ENCODE measurements around the gene KRT76.

The KRT76 gene

DNA sequence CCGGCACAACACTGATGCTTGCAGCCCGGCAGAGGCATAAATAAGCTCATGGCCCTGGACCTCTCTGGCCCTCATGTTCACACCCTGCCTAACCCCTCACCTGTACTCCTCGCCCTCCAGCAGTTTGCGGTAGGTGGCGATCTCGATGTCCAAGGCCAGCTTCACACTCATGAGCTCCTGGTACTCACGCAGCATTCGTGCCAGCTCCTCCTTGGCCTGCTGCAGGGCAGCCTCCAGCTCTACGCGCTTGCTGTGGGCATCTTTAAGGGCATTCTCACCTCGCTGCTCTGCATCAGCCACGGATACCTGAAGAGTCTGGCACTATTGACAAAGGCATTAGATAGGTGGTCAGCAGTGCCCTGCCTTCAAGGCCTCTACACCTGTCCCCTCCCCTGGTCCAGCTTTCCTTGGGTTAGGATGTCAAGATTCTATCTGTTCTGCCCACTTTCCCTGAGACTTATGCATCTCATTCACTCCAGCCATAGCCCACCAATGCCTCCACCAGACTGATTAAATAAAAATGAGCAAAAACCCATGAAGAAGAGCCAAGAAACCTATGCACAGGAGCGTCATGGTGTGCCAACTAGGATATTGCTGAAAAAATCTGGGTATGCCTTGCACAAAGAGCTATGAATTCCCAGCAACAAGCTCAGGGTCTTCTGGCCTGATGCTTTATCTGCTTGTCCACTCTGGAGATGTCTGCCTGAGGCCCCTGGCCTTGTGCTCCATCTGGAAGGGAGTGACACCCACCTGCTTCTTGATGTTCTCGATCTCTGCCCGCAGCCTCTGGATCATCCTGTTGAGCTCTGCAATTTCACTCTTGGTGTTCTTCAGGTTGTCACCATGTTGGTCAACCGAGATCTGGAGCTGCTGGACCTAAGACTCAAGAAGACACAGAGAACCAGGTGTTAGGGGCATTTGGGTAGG lies 30.7 kb upstream of the KRT76 start:
- no peak for TF ChIP-seq CTCF (IDR thresholded peaks at IDR 0.05; ENCODE audit: insufficient read depth, low read depth, low read length, missing control alignments)
- DNase-seq (ENCODE audit: low read depth): no peak
- no peak overlapping the region for H3K4me3 ChIP-seq (ENCODE audit: low read length)

DNA sequence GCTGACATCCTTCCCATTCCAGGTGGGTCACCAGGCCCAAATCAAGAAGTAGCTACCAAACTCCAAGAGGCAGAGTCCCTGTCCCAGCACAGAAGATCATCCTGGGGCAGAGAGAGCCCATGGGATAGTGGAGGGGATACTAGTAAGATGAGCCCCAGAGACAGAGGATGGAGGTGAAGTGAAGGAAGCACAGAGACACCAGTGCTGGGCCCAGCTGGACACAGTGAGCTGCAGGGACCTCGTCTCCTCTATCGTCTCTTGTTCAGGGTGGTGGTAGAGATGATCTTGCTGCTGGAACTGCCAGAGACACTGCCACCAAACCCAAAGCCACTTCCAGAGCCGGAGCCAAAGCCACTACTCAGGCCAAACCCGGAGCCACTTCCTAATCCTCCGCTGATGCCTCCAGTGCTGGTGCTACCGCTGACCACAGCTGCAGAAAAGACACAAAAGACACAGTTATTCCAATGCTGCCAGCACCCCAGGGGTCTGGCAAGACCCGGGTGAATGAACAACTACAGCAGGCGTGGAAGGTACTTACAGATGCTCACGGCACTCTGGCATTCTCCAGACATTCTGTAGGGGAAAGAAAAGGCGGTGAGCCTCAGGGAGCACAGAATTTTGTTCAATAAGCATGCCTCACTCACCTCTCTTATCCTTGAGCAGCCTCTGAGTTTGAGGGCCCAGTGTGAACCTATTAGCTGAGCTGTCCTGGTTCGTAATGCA lies 29.8 kb upstream of the KRT76 start:
- TF ChIP-seq CTCF (IDR thresholded peaks at IDR 0.05; ENCODE audit: insufficient read depth, low read depth, low read length, missing control alignments): no peak
- no peak for DNase-seq (ENCODE audit: low read depth)

GRCh38 chr12:52806169-52806811 lies 29.1 kb upstream of the KRT76 start:
- TF ChIP-seq CTCF (IDR thresholded peaks at IDR 0.05; ENCODE audit: insufficient read depth, low read depth, low read length, missing control alignments): no peak
- DNase-seq (ENCODE audit: low read depth): no peak

More for the DNA sequence above, 29.8 kb upstream of the KRT76 start:
- no peak overlapping the region for H3K4me3 ChIP-seq (ENCODE audit: low read length)

GRCh38 chr12:52805739-52806138 lies 28.6 kb upstream of the KRT76 start:
- H3K4me3 ChIP-seq (ENCODE audit: low read length): no peak overlapping the region
- DNase-seq (ENCODE audit: low read depth): no peak
- TF ChIP-seq CTCF (IDR thresholded peaks at IDR 0.05; ENCODE audit: insufficient read depth, low read depth, low read length, missing control alignments): no peak

More at GRCh38 chr12:52806169-52806811, 29.1 kb upstream of the KRT76 start:
- H3K4me3 ChIP-seq (ENCODE audit: low read length): no peak overlapping the region

- no peak overlapping the region for H3K4me3 ChIP-seq (ENCODE audit: low read length)
- DNase-seq (ENCODE audit: low read depth): no peak
- no peak for TF ChIP-seq CTCF (IDR thresholded peaks at IDR 0.05; ENCODE audit: insufficient read depth, low read depth, low read length, missing control alignments)
Observed at GRCh38 chr12:52805000-52805399, 27.9 kb upstream of the KRT76 start.

GRCh38 chr12:52802442-52802841 lies 25.3 kb upstream of the KRT76 start:
- DNase-seq (ENCODE audit: low read depth): no peak
- no peak for TF ChIP-seq CTCF (IDR thresholded peaks at IDR 0.05; ENCODE audit: insufficient read depth, low read depth, low read length, missing control alignments)

More at GRCh38 chr12:52802442-52802841, 25.3 kb upstream of the KRT76 start:
- H3K4me3 ChIP-seq (ENCODE audit: low read length): no peak overlapping the region

All from epithelial cell of esophagus (primary cell).